ENCODE data around the gene EXD3.
"Not testable (repeated sequence)": the region's sequence is repeated elsewhere in the genome, so short reads cannot be mapped to it uniquely, and the experiment has no call there.

EXD3 gene

GRCh38 chr9:137379761-137380161, 43.2 kb downstream of the EXD3 start:
- DNase-seq (ENCODE audit: low spot score) = no peak

GRCh38 chr9:137378688-137379410, 44.1 kb downstream of the EXD3 start:
- DNase-seq (ENCODE audit: low spot score) = not testable (repeated sequence)

GRCh38 chr9:137376386-137376785, 46.6 kb downstream of the EXD3 start:
- no peak for DNase-seq (ENCODE audit: low spot score)

DNA sequence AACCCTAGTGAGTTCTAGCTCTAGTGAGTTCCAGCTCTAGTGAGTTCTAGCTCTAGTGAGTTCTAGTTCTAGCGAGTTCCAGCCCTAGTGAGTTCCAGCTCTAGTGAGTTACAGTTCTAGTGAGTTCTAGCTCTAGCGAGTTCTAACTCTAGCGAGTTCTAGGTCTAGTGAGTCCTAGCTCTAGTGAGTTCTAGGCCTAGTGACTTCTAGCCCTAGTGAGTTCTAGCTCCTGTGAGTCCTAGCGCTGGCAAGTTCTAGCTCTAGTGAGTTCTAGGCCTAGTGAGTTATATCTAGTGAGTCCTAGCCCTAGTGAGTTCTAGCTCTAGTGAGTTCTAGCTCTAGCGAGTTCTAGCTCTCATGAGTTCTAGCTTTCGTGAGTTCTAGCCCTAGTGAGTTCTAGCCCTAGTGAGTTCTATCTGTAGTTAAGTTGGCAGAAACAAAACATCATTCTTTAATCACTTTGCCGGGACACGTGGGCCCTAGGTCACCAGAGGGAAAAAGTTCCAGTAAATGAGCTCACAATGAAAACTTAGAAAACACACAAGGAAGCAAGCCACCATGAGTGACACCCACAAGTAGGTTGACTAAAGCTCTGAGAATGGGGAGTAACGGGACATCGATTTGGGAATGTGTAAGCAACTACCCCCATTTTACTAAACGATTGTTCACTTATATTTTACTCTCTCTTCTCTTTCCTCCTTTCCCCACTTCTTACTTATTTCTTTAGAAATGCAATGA, 47.5 kb downstream of the EXD3 start:
- no peak for DNase-seq (ENCODE audit: low spot score)

GRCh38 chr9:137374131-137374845, 48.7 kb downstream of the EXD3 start:
- DNase-seq (ENCODE audit: low spot score) = no peak

DNA sequence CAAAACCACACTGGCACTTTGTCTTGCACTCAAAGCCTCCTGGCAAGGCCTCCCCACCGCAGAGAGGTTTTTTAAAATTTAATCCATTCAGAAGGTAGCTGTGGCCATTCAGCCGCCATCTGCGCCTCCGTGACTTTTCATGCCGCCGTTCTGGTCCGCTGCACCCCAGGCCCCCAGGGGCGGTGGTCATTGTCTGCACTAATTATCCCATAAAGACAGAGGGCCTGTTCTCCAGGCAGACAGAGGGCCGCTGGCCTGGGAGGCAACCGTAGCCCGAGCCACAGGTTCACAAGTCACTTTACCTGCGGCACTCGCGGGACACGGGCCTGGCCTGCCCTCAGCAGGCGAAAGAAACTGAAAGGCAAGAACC, 49.4 kb downstream of the EXD3 start:
- no peak for DNase-seq (ENCODE audit: low spot score)

GRCh38 chr9:137372693-137373610, 50.0 kb downstream of the EXD3 start:
- DNase-seq (ENCODE audit: low spot score) = no peak

GRCh38 chr9:137371946-137372651, 50.9 kb downstream of the EXD3 start:
- DNase-seq (ENCODE audit: low spot score) = no peak

DNA sequence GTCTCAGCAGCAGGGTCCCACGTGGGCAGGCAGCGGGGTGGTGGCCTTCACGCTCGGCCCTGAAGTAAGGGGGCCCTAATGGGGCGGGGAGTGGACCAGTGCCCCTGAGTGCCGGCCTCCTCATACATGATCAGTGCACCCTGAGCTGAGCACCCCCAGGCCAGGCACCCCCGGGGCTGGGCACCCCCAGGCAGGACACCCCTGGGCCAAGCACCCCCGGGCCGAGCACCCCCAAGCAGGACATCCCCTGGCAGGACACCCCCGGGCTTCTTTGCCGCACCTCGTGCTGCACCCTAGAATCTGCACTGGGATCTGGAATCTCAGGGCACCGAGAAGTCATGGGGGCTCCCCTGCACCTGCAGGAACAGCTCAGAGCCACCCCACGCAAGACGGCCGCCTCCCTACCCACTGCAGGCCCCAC, 51.4 kb downstream of the EXD3 start:
- no peak for DNase-seq (ENCODE audit: low spot score)

- DNase-seq (ENCODE audit: low spot score) = no peak
Measured at GRCh38 chr9:137370865-137371520, 52.0 kb downstream of the EXD3 start.

- DNase-seq (ENCODE audit: low spot score) = no peak
Measured at GRCh38 chr9:137369911-137370764, 52.8 kb downstream of the EXD3 start.

DNA sequence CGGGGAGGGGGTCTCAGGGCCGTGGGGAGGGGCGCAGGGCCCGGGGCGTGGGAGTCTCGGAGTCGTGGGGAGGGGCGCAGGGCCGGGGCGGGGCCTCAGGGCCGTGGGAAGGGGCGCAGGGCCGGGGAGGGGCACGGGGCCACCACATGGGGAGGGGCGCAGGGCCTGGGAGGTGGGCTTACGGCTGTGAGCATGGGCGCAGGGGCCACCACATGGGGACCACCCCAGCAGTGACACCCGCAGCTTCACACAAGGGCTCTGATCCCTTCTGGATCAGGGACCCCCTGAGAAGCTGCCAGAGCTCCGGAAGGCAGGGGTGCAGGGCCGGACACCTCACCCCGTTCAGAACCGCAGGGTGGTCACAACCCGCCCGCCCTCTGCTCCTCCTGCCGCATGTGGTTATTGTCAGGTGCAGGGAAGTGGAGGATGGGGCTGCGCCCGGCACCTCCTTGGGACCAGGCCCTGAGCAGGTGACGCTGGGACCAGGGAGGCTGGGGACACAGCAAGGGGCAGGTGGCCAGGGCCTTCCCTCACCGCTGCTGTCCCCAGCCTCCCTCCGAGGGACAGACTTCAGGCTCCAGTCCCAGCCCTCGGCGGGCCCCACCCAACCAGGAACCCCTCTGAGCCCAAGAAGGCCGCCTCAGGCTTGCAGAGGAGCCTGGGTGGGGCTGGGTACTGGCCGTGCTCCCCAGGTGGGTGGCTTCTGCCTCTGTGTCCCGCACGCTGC, 53.7 kb downstream of the EXD3 start:
- DNase-seq (ENCODE audit: low spot score) = no peak

- no peak for DNase-seq (ENCODE audit: low spot score)
Measured at GRCh38 chr9:137368431-137369035, 54.4 kb downstream of the EXD3 start.

DNA sequence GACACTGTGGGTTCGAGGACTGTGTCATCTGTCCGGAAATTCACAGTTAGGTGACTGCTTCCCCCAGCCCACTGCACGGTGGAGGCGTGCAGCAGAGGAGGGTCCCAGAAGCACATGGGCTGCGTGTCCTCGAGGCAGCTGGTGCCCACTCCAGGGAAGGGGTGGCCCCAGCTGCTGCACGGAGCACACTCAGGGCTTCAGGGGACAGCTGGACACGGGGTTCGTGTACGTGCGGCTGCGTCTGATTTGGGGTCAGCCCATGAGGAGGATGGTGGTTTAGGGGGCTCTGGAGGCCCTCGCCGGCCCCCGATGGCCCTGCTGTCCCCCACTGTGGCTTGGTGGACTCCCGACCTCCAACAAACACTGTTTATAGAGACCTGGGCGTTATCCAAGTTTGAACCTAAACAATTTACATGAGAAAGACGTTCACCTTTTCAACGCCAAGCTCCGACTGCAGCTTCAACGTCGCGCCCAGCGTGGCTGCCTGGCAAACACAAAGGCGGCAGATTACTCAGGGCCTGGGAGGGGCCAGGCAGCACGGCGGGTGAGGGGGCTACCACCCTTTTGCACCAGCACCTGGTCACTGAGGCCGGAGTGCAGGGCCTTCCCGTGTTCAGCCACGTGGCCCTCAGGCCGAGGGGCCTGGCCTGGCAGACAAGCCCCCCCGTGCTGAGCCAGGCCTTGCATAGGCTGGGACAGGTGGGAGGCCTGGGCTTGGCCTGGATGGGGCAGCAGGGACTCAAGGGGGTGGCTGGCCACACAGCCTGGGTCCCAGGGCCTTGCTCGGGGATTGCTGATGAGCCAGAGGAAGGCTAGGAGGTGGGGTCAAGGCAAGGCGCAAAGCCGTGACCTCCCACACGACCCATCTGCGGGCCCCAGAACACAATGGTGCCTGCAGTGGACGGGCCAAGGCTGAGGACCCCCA, 55.2 kb downstream of the EXD3 start:
- DNase-seq (ENCODE audit: low spot score) = no peak

- DNase-seq (ENCODE audit: low spot score) = no peak
Measured at GRCh38 chr9:137366891-137367381, 56.0 kb downstream of the EXD3 start.

DNA sequence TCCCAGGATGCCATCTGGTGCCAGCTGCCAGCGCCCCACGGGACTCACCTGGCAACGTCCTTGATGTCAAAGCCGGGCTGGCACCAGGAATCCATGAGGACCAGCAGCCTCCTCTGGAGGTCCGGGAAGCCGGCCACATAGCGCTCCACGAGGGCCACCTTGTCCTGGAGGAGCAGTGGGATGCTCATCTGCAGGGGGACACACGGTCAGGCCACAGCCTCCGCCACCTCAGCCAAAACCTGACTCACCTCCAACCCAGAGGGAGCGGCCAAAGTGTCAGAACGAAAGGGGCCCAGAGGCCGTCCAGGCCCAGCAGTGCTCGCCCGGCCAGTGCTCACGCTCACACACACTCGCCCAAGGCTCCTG, 56.5 kb downstream of the EXD3 start:
- DNase-seq (ENCODE audit: low spot score) = no peak

Data from HuH-7 (cell line).